Activated T-cell treated with anti-CD3 and anti-CD28 coated beads, Interleukin-2, amount 50 U/mL, for 24 hours (primary cell): ENCODE data around the gene ALOX15B.
A peak's percentile ranks its signal among the peaks of the same experiment; 100 is the strongest.

Source experiments
- DNase-seq: peaks from one replicate; pipeline ENCODE4 v3.0.0-alpha.2; 2020
- H3K27ac Mint-ChIP-seq: 2 replicates; pipeline ENCODE4 v1.8.0; 2020; ENCODE audit warnings: mild to moderate bottlenecking, mixed read lengths
- H3K27me3 Mint-ChIP-seq: 2 replicates; pipeline ENCODE4 v1.8.0; 2020; ENCODE audit warnings: mixed read lengths
- H3K36me3 Mint-ChIP-seq: 2 replicates; pipeline ENCODE4 v1.8.0; 2020; ENCODE audit warnings: low read depth, mixed read lengths
- H3K4me1 Mint-ChIP-seq: 2 replicates; pipeline ENCODE4 v1.8.0; 2020; ENCODE audit warnings: low read depth, mixed read lengths
- H3K4me3 Mint-ChIP-seq: 2 replicates; pipeline ENCODE4 v1.8.0; 2020; ENCODE audit warnings: mild to moderate bottlenecking, moderate library complexity, mixed read lengths
- H3K9me3 Mint-ChIP-seq: 2 replicates; pipeline ENCODE4 v1.8.0; 2020; ENCODE audit warnings: mixed read lengths

Gene ALOX15B

GRCh38 chr17:8038954-8039610 is at the start of gene ALOX15B:
ALOX15B (plus strand) TSS chr17:8039059; CDS start chr17:8039156, 97 bp downstream.
- H3K9me3 Mint-ChIP-seq: no peaks in the 10 kb centered on the region
- peaks cover 5% of the 10 kb centered on the region for H3K4me1 Mint-ChIP-seq
- H3K36me3 Mint-ChIP-seq: no peaks in the 10 kb centered on the region
- peaks cover 47% of the 10 kb centered on the region for H3K27me3 Mint-ChIP-seq
- H3K27ac Mint-ChIP-seq: no peak within 1 kb of the TSS
- DNase-seq: no peak
- H3K4me3 Mint-ChIP-seq: no peak within 1 kb of the TSS

- peak; percentile 99 for DNase-seq
- H3K4me1 Mint-ChIP-seq: peaks cover 25% of the 10 kb centered on the region
- H3K27ac Mint-ChIP-seq: peak overlapping the region; percentile 84
- no peaks in the 10 kb centered on the region for H3K27me3 Mint-ChIP-seq
- peak overlapping the region; percentile 72 for H3K4me3 Mint-ChIP-seq
- no peaks in the 10 kb centered on the region for H3K9me3 Mint-ChIP-seq
- H3K36me3 Mint-ChIP-seq: no peaks in the 10 kb centered on the region
Observed at GRCh38 chr17:7989781-7990655, 48.8 kb upstream of the ALOX15B start.

- no peak overlapping the region for H3K4me3 Mint-ChIP-seq
- H3K4me1 Mint-ChIP-seq: peaks cover 28% of the 10 kb centered on the region
- no peaks in the 10 kb centered on the region for H3K9me3 Mint-ChIP-seq
- DNase-seq: no peak
- H3K27ac Mint-ChIP-seq: no peak overlapping the region
- H3K36me3 Mint-ChIP-seq: no peaks in the 10 kb centered on the region
- peaks cover 4% of the 10 kb centered on the region for H3K27me3 Mint-ChIP-seq
Observed at GRCh38 chr17:7992516-7992915, 46.3 kb upstream of the ALOX15B start.

GRCh38 chr17:7992924-7993323 is 45.9 kb upstream of the ALOX15B start:
- Mint-ChIP-seq H3K4me1 (peaks cover 28% of the 10 kb centered on the region), H3K4me3 (no peak overlapping the region), H3K27ac (no peak overlapping the region), H3K36me3 (no peaks in the 10 kb centered on the region), H3K27me3 (peaks cover 4% of the 10 kb centered on the region), H3K9me3 (no peaks in the 10 kb centered on the region)
- no peak for DNase-seq

- peaks cover 24% of the 10 kb centered on the region for H3K4me1 Mint-ChIP-seq
- no peaks in the 10 kb centered on the region for H3K36me3 Mint-ChIP-seq
- peaks cover 4% of the 10 kb centered on the region for H3K27me3 Mint-ChIP-seq
- H3K27ac Mint-ChIP-seq: no peak overlapping the region
- no peak for DNase-seq
- no peak overlapping the region for H3K4me3 Mint-ChIP-seq
- no peaks in the 10 kb centered on the region for H3K9me3 Mint-ChIP-seq
Observed at GRCh38 chr17:7993972-7994589, 44.8 kb upstream of the ALOX15B start.

- Mint-ChIP-seq H3K9me3 (no peaks in the 10 kb centered on the region), H3K4me1 (peaks cover 10% of the 10 kb centered on the region), H3K4me3 (no peak overlapping the region), H3K27me3 (peaks cover 6% of the 10 kb centered on the region), H3K27ac (no peak overlapping the region), H3K36me3 (no peaks in the 10 kb centered on the region)
- DNase-seq: no peak
Observed at GRCh38 chr17:7995724-7996123, 43.1 kb upstream of the ALOX15B start.

- Mint-ChIP-seq H3K9me3 (no peaks in the 10 kb centered on the region), H3K36me3 (no peaks in the 10 kb centered on the region), H3K4me3 (no peak overlapping the region), H3K4me1 (peaks cover 10% of the 10 kb centered on the region), H3K27me3 (peaks cover 17% of the 10 kb centered on the region), H3K27ac (no peak overlapping the region)
- no peak for DNase-seq
Observed at GRCh38 chr17:7997186-7997585, 41.7 kb upstream of the ALOX15B start.

GRCh38 chr17:8001976-8002720 is 36.7 kb upstream of the ALOX15B start, which contains the start of gene GUCY2D:
GUCY2D (plus strand) TSS chr17:8002615; CDS start chr17:8003048, 433 bp downstream.
- no peaks in the 10 kb centered on the region for H3K9me3 Mint-ChIP-seq
- peaks cover 9% of the 10 kb centered on the region for H3K4me1 Mint-ChIP-seq
- H3K27ac Mint-ChIP-seq: no peak within 1 kb of the TSS
- peaks cover 53% of the 10 kb centered on the region for H3K27me3 Mint-ChIP-seq
- no peaks in the 10 kb centered on the region for H3K36me3 Mint-ChIP-seq
- peak within 1 kb of the TSS; percentile 48 for H3K4me3 Mint-ChIP-seq
- DNase-seq: no peak

- Mint-ChIP-seq H3K36me3 (no peaks in the 10 kb centered on the region), H3K27ac (no peak overlapping the region), H3K9me3 (no peaks in the 10 kb centered on the region), H3K4me3 (no peak overlapping the region), H3K4me1 (peaks cover 6% of the 10 kb centered on the region), H3K27me3 (peaks cover 49% of the 10 kb centered on the region)
- no peak for DNase-seq
Observed at GRCh38 chr17:8002721-8003593, 35.9 kb upstream of the ALOX15B start.

GRCh38 chr17:8003594-8004181 is 35.2 kb upstream of the ALOX15B start:
- H3K4me1 Mint-ChIP-seq: peaks cover 6% of the 10 kb centered on the region
- H3K36me3 Mint-ChIP-seq: no peaks in the 10 kb centered on the region
- H3K27ac Mint-ChIP-seq: no peak overlapping the region
- H3K27me3 Mint-ChIP-seq: peaks cover 49% of the 10 kb centered on the region
- H3K4me3 Mint-ChIP-seq: no peak overlapping the region
- DNase-seq: no peak
- no peaks in the 10 kb centered on the region for H3K9me3 Mint-ChIP-seq

- Mint-ChIP-seq H3K36me3 (no peaks in the 10 kb centered on the region), H3K4me3 (no peak overlapping the region), H3K9me3 (no peaks in the 10 kb centered on the region), H3K4me1 (peaks cover 6% of the 10 kb centered on the region), H3K27me3 (peaks cover 49% of the 10 kb centered on the region), H3K27ac (no peak overlapping the region)
- no peak for DNase-seq
Observed at GRCh38 chr17:8004899-8005298, 34.0 kb upstream of the ALOX15B start.

- no peak for DNase-seq
- H3K36me3 Mint-ChIP-seq: no peaks in the 10 kb centered on the region
- peaks cover 6% of the 10 kb centered on the region for H3K4me1 Mint-ChIP-seq
- peaks cover 49% of the 10 kb centered on the region for H3K27me3 Mint-ChIP-seq
- H3K9me3 Mint-ChIP-seq: no peaks in the 10 kb centered on the region
- H3K4me3 Mint-ChIP-seq: no peak overlapping the region
- no peak overlapping the region for H3K27ac Mint-ChIP-seq
Observed at GRCh38 chr17:8005357-8005756, 33.5 kb upstream of the ALOX15B start.

GRCh38 chr17:8005967-8006730 is 32.7 kb upstream of the ALOX15B start:
- Mint-ChIP-seq H3K9me3 (no peaks in the 10 kb centered on the region), H3K4me3 (no peak overlapping the region), H3K36me3 (no peaks in the 10 kb centered on the region), H3K4me1 (peaks cover 6% of the 10 kb centered on the region), H3K27me3 (peaks cover 43% of the 10 kb centered on the region), H3K27ac (no peak overlapping the region)
- DNase-seq: no peak
